ENCODE measurements around the gene NEK5. TPM values are rescaled to one million over a fixed set of nuclear protein-coding genes. Genes with fewer than 3 reads are reported as not detected.

NEK5 gene
- total and polyA plus RNA-seq, 2 of the 8 experiments (the other 6 are each of a cell fraction or from before 2014, with no cell fraction given), result 0.12 to 0.35 TPM

DNA sequence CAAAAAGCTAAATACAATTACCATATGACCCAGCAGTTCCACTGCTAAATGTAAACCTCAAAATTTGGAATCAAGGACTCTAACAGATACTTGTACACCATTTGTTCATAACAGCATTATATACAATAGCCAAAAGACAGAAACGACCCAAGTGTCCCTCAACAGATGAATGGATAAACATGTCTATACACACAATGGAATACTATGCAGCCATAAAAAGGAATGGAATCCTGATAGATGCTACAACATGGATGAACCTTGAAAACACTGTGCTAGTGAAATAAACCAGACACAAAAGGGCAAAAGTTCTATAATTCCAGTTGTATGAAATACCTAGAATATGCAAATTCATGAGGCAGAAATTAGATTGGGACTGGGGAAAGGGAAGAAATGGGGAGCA lies 18.4 kb upstream of the NEK5 start:
- TF ChIP-seq KDM1A (IDR thresholded peaks at IDR 0.05; ENCODE audit: borderline replicate concordance, low read length), result peak; percentile 53; the same call in 1 of the 2 replicates
- TF ChIP-seq BACH1 (IDR thresholded peaks at IDR 0.05; ENCODE audit: low read length), result no peak
- Histone ChIP-seq H2AK5ac (ENCODE audit: low read depth, low read length) (no peak overlapping the region), H3K36me3 (ENCODE audit: control insufficient read depth in 2 of 4, insufficient read depth in 4 of 4, low read length in 3 of 4) (peaks cover 0 to 11% (median 1%) of the 10 kb centered on the region in 4 experiments; a peak in 2 of 8 replicates), H2BK20ac (ENCODE audit: low read length) (no peak overlapping the region), H3K56ac (replicated peaks; ENCODE audit: insufficient read length, low read depth, low read length) (no peak overlapping the region), H3K18ac (ENCODE audit: extremely low read depth, low read length) (no peak overlapping the region), H4K5ac (ENCODE audit: insufficient read length, low read depth, low read length) (no peak overlapping the region), H3K4ac (replicated peaks; ENCODE audit: insufficient read length, low read depth, low read length) (no peak overlapping the region), H3K79me2 (ENCODE audit: control insufficient read depth in 1 of 2, insufficient read depth in 2 of 2, low read length in 2 of 2) (no peaks in the 10 kb centered on the region), H3K79me1 (ENCODE audit: low read depth, low read length) (no peaks in the 10 kb centered on the region), H3K4me3 (ENCODE audit: extremely low read depth in 1 of 4, insufficient read depth in 2 of 4, low read depth in 3 of 4, low read length in 4 of 4) (no peak overlapping the region), H3K9me3 (ENCODE audit: insufficient read depth in 2 of 2, low read depth in 1 of 2, low read length in 1 of 2) (no peaks in the 10 kb centered on the region), H2AFZ (ENCODE audit: low read length) (no peak overlapping the region), H2BK12ac (ENCODE audit: low read depth, low read length) (no peak overlapping the region), H3K4me1 (replicated peaks in 1 of 4; ENCODE audit: control insufficient read depth in 3 of 4, insufficient read depth in 4 of 4, low read length in 3 of 4) (no peaks in the 10 kb centered on the region), H3K4me2 (ENCODE audit: insufficient read depth in 1 of 2, low read depth in 2 of 2, low read length in 2 of 2) (no peak overlapping the region), H4K91ac (replicated peaks; ENCODE audit: insufficient read length, low read length) (no peak overlapping the region), H2BK120ac (replicated peaks; ENCODE audit: low read depth, low read length) (no peak overlapping the region), H4K20me1 (replicated peaks in 1 of 2; ENCODE audit: control insufficient read depth in 1 of 2, insufficient read depth in 2 of 2, low read length in 2 of 2) (no peaks in the 10 kb centered on the region), H3K23me2 (ENCODE audit: low read depth, low read length) (no peaks in the 10 kb centered on the region), H3K23ac (ENCODE audit: insufficient read length) (no peak overlapping the region), H3K9ac (replicated peaks in 1 of 4; ENCODE audit: extremely low read depth in 1 of 4, low read depth in 3 of 4, low read length in 3 of 4) (no peak overlapping the region), H2BK5ac (ENCODE audit: low read depth, low read length) (no peak overlapping the region), H2BK15ac (ENCODE audit: low read length) (no peak overlapping the region), H4K8ac (ENCODE audit: extremely low read depth, insufficient read depth, low read length) (no peak overlapping the region), H3K27me3 (replicated peaks in 1 of 4; ENCODE audit: control insufficient read depth in 3 of 4, extremely low read depth in 1 of 4, insufficient read depth in 3 of 4, low read length in 3 of 4) (no peaks in the 10 kb centered on the region), H3K14ac (ENCODE audit: insufficient read length) (no peak overlapping the region), H3K27ac (ENCODE audit: low read depth, low read length) (no peak overlapping the region)
- ChIA-PET POLR2A (ENCODE audit: partially characterized antibody) (no interaction called here), CTCF (ENCODE audit: partially characterized antibody) (interaction anchor here (0.8 to 1.3 kb wide), 3 partner anchors 15 to 304 kb away, joined by 3 to 7 read pairs (median 3); partner anchors contain the start of gene VPS36)
- FAIRE-seq, result no peak
- no peak for DNase-seq (ENCODE audit: low read depth in 1 of 2, low spot score in 2 of 2)
- WGBS, 2 experiments (ENCODE audit: extremely low coverage in 1 of 2, insufficient coverage in 1 of 2, insufficient read length in 1 of 2, insufficient replicate concordance in 2 of 2, low coverage in 1 of 2, low lambda C conversion rate in 2 of 2, missing lambda C conversion rate in 1 of 2), result 87% methylated on average over 1 of the region's 1 CpG; no CpG with 5 or more reads in 1 of the 2 experiments

All from H1 (cell line).